Activated T-helper 1 cell treated with anti-CD3 and anti-CD28 coated beads, Interleukin-12 subunit alpha, Interleukin-12 subunit beta, Interleukin-2, Interleukin-4 antibody, amounts not matched to agents 30 ng/mL and 10 ng/mL and 1 ng/mL, durations not matched to agents 14 hours and 24 hours and 36 hours (primary cell): ENCODE results near the gene ARMC2. TPM values are rescaled to one million over a fixed set of nuclear protein-coding genes. Genes with fewer than 3 reads are reported as not detected.
A peak's percentile ranks its signal among the peaks of the same experiment; 100 is the strongest.
"Not testable (repeated sequence)": the region's sequence is repeated elsewhere in the genome, so short reads cannot be mapped to it uniquely, and the experiment has no call there.

Experiments used
- DNase-seq: peaks from one replicate; pipeline ENCODE4 v3.0.0; 2021; ENCODE audit warnings: low spot score
- H3K27ac Mint-ChIP-seq: one replicate; pipeline ENCODE4 v1.8.0; 2021; ENCODE audit warnings: mild to moderate bottlenecking, mixed read lengths
- H3K27me3 Mint-ChIP-seq: one replicate; pipeline ENCODE4 v1.8.0; 2022; ENCODE audit warnings: mild to moderate bottlenecking, moderate library complexity, mixed read lengths; ENCODE audit not compliant: insufficient read depth
- H3K36me3 Mint-ChIP-seq: one replicate; pipeline ENCODE4 v1.8.0; 2021; ENCODE audit warnings: low read depth, mixed read lengths
- H3K4me1 Mint-ChIP-seq: one replicate; pipeline ENCODE4 v1.8.0; 2021; ENCODE audit warnings: low read depth, mixed read lengths
- H3K4me3 Mint-ChIP-seq: one replicate; pipeline ENCODE4 v1.8.0; 2021; ENCODE audit warnings: mild to moderate bottlenecking, moderate library complexity, mixed read lengths
- H3K9me3 Mint-ChIP-seq: one replicate; pipeline ENCODE4 v1.8.0; 2021; ENCODE audit warnings: mixed read lengths
- intact Hi-C: fragments of 100-400 bp; cut with micrococcal nuclease; formaldehyde crosslinking; loops from one replicate; pipeline ENCODE4 v1.15.1; 2024
- total RNA-seq: library from RNA; stranded (reverse); gene quantifications from 2 replicates; pipeline ENCODE4 v1.2.3, GENCODE V29; 2022

Gene ARMC2
- total RNA-seq, 1 donor from 2014 or later = 4.6 TPM

DNA sequence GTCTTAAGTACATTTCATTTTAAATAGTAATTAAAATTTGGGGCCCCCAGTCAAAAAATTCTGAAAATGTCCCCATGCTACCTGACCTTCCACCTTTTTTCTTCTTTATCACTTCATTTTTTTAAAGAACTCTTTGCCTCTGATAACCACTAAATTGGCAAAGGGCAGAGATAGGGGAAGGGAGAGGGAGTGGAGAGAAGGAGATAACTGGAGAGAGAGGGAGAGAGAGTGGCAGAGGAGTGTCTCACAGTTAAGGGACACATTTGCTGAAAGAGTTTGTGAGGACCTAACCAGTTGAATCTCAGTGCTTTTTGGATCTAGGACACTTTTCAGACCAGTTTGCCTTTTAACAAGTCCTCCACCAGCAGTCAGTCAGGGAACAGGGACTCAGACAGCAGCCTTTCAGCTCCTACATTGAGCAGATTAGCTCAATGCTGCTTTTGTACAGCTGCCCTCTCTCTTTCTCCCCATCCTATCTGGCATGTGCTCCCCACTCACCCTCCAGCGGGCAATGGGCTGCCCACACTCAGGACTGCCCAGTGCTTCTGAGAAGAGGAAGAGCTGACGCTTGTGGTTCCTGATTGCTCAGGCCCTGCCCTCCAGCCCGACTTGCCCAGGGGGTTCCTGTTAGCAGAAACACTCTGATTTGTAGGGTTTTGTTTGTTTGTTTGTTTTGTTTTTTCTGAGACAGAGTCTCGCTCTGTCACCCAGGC is 14.4 kb downstream of the ARMC2 start:
- Mint-ChIP-seq H3K27me3 (peaks cover 15% of the 10 kb centered on the region), H3K27ac (no peak overlapping the region), H3K9me3 (peaks cover 1% of the 10 kb centered on the region), H3K36me3 (peaks cover 26% of the 10 kb centered on the region), H3K4me1 (peaks cover 11% of the 10 kb centered on the region), H3K4me3 (no peak overlapping the region)
- DNase-seq = no peak
- intact Hi-C loops = no loop called here

- H3K36me3 Mint-ChIP-seq = peaks cover 22% of the 10 kb centered on the region
- H3K27ac Mint-ChIP-seq = peak overlapping the region; percentile 9
- H3K4me1 Mint-ChIP-seq = peaks cover 22% of the 10 kb centered on the region
- peak overlapping the region; percentile 1 for H3K4me3 Mint-ChIP-seq
- DNase-seq, H3K9me3 Mint-ChIP-seq: not testable (repeated sequence)
- intact Hi-C loops = loop anchor here (1.0 to 2.0 kb wide), 3 partner anchors 8 to 17 kb away; partner anchors contain the start of gene ARMC2
- peaks cover 16% of the 10 kb centered on the region for H3K27me3 Mint-ChIP-seq
Observed at GRCh38 chr6:108865751-108866286, 17.6 kb downstream of the ARMC2 start.

GRCh38 chr6:108866798-108867197 is 18.6 kb downstream of the ARMC2 start:
- H3K36me3 Mint-ChIP-seq = peaks cover 20% of the 10 kb centered on the region
- no peak for DNase-seq
- no peak overlapping the region for H3K4me3 Mint-ChIP-seq
- H3K9me3 Mint-ChIP-seq = no peaks in the 10 kb centered on the region
- intact Hi-C loops = loop anchor here (1.0 to 2.0 kb wide), 3 partner anchors 8 to 18 kb away; partner anchors contain the start of gene ARMC2
- H3K27me3 Mint-ChIP-seq = peaks cover 16% of the 10 kb centered on the region
- peaks cover 32% of the 10 kb centered on the region for H3K4me1 Mint-ChIP-seq
- peak overlapping the region; percentile 37 for H3K27ac Mint-ChIP-seq

DNA sequence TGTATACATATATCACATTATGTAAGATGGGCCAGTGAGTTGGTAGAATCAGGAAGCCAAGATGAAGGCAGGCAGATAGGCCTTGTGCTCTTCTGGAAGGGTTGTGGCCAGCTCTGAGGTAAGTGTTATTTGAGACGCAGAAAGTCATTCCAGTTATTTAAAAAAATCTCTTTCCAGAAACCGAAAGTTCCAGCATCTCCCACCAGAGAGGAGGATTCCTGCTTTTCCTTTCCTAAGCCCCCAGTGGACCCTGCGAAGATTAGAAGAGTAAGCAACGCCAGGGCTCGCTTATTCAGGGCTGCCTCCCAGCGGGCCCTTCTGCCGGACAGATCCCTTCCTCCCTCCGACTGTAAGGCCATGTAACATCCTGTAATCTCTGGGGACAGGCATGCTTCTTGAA is 20.4 kb downstream of the ARMC2 start:
- Mint-ChIP-seq H3K36me3 (peaks cover 21% of the 10 kb centered on the region), H3K27ac (no peak overlapping the region), H3K9me3 (no peaks in the 10 kb centered on the region), H3K27me3 (peaks cover 8% of the 10 kb centered on the region), H3K4me1 (peaks cover 49% of the 10 kb centered on the region), H3K4me3 (no peak overlapping the region)
- intact Hi-C loops = no loop called here
- DNase-seq = no peak

- Mint-ChIP-seq H3K4me1 (peaks cover 61% of the 10 kb centered on the region), H3K9me3 (no peaks in the 10 kb centered on the region), H3K4me3 (no peak overlapping the region), H3K36me3 (peaks cover 19% of the 10 kb centered on the region), H3K27ac (no peak overlapping the region), H3K27me3 (peaks cover 7% of the 10 kb centered on the region)
- DNase-seq = no peak
- intact Hi-C loops = no loop called here
Observed at GRCh38 chr6:108869876-108870275, 21.7 kb downstream of the ARMC2 start.

GRCh38 chr6:108870357-108870756 is 22.1 kb downstream of the ARMC2 start:
- Mint-ChIP-seq H3K4me1 (peaks cover 66% of the 10 kb centered on the region), H3K36me3 (peaks cover 19% of the 10 kb centered on the region), H3K27ac (peak overlapping the region; percentile 11), H3K27me3 (peaks cover 7% of the 10 kb centered on the region), H3K9me3 (no peaks in the 10 kb centered on the region), H3K4me3 (no peak overlapping the region)
- intact Hi-C loops = no loop called here
- no peak for DNase-seq

- peaks cover 3% of the 10 kb centered on the region for H3K27me3 Mint-ChIP-seq
- intact Hi-C loops = no loop called here
- H3K4me3 Mint-ChIP-seq = peak overlapping the region; percentile 48
- no peak for DNase-seq
- H3K4me1 Mint-ChIP-seq = peaks cover 67% of the 10 kb centered on the region
- H3K36me3 Mint-ChIP-seq = peaks cover 23% of the 10 kb centered on the region
- H3K27ac Mint-ChIP-seq = peak overlapping the region; percentile 82
- no peaks in the 10 kb centered on the region for H3K9me3 Mint-ChIP-seq
Observed at GRCh38 chr6:108872141-108872557, 23.9 kb downstream of the ARMC2 start.

GRCh38 chr6:108872575-108872974 is 24.4 kb downstream of the ARMC2 start:
- intact Hi-C loops = no loop called here
- DNase-seq = no peak
- H3K27ac Mint-ChIP-seq = peak overlapping the region; percentile 81
- H3K36me3 Mint-ChIP-seq = peaks cover 22% of the 10 kb centered on the region
- H3K4me1 Mint-ChIP-seq = peaks cover 71% of the 10 kb centered on the region
- H3K9me3 Mint-ChIP-seq = peaks cover under 1% of the 10 kb centered on the region
- H3K27me3 Mint-ChIP-seq = peaks cover 2% of the 10 kb centered on the region
- H3K4me3 Mint-ChIP-seq = peak overlapping the region; percentile 48

GRCh38 chr6:108873251-108873650 is 25.0 kb downstream of the ARMC2 start:
- intact Hi-C loops = no loop called here
- Mint-ChIP-seq H3K9me3 (peaks cover 7% of the 10 kb centered on the region), H3K4me3 (no peak overlapping the region), H3K27ac (peak overlapping the region; percentile 81), H3K27me3 (peaks cover 4% of the 10 kb centered on the region), H3K4me1 (peaks cover 78% of the 10 kb centered on the region), H3K36me3 (peaks cover 28% of the 10 kb centered on the region)
- DNase-seq = no peak

DNA sequence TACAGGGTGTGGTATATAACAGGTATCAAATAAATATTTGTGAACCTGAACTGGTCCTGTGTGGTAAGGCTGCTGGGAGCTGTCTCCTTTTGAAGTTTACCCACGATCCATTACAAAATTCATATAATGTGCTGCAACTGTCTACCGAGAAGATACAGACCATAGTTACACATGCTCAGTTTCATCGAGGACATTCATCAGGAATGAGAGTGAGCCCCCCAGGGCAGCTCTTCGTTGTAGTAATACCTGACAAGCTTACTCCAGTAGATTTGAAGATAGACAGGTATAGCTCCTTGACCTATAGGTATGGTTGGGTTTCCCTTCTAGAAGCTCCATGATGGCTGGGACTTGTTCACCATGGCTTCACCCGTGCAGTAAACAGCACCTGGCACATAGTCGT is 25.7 kb downstream of the ARMC2 start:
- intact Hi-C loops = loop anchor here (1.0 to 2.0 kb wide), 11 partner anchors 8 to 509 kb away; partner anchors contain the start of genes ARMC2, CD164 and CEP57L1
- DNase-seq = no peak
- Mint-ChIP-seq H3K27me3 (peaks cover 4% of the 10 kb centered on the region), H3K9me3 (peaks cover 15% of the 10 kb centered on the region), H3K36me3 (peaks cover 33% of the 10 kb centered on the region), H3K4me3 (peak overlapping the region; percentile 35), H3K4me1 (peaks cover 79% of the 10 kb centered on the region), H3K27ac (peak overlapping the region; percentile 96)

- peaks cover 4% of the 10 kb centered on the region for H3K27me3 Mint-ChIP-seq
- peaks cover 80% of the 10 kb centered on the region for H3K4me1 Mint-ChIP-seq
- H3K36me3 Mint-ChIP-seq = peaks cover 36% of the 10 kb centered on the region
- H3K4me3 Mint-ChIP-seq = peak overlapping the region; percentile 34
- intact Hi-C loops = loop anchor here (1.0 to 2.0 kb wide), 12 partner anchors 8 to 508 kb away; partner anchors contain the start of genes ARMC2, CD164 and CEP57L1
- peak; percentile 51 for DNase-seq
- H3K27ac Mint-ChIP-seq = peak overlapping the region; percentile 96
- H3K9me3 Mint-ChIP-seq = peaks cover 21% of the 10 kb centered on the region
Observed at GRCh38 chr6:108874470-108875160, 26.4 kb downstream of the ARMC2 start.

GRCh38 chr6:108875161-108875555 is 26.9 kb downstream of the ARMC2 start:
- H3K27ac Mint-ChIP-seq = peak overlapping the region; percentile 96
- peak overlapping the region; percentile 34 for H3K4me3 Mint-ChIP-seq
- no peak for DNase-seq
- intact Hi-C loops = loop anchor here (1.0 to 2.0 kb wide), 5 partner anchors 8 to 508 kb away; partner anchors contain the start of genes ARMC2 and CD164
- H3K36me3 Mint-ChIP-seq = peaks cover 41% of the 10 kb centered on the region
- H3K27me3 Mint-ChIP-seq = peaks cover 3% of the 10 kb centered on the region
- peaks cover 81% of the 10 kb centered on the region for H3K4me1 Mint-ChIP-seq
- peaks cover 26% of the 10 kb centered on the region for H3K9me3 Mint-ChIP-seq
